Type B pancreatic cell (in vitro differentiated cells): Measurements from ENCODE around the gene SPON1. TPM values are rescaled to one million over a fixed set of nuclear protein-coding genes. Genes with fewer than 3 reads are reported as not detected.
"Not testable (repeated sequence)": the region's sequence is repeated elsewhere in the genome, so short reads cannot be mapped to it uniquely, and the experiment has no call there.

ENCODE experiments used
- DNase-seq: peaks from one replicate; pipeline ENCODE4 v3.0.0; 2021; ENCODE audit warnings: mixed read lengths; ENCODE audit not compliant: unreplicated experiment; ENCODE audit errors: extremely low spot score
- H3K27ac Mint-ChIP-seq: 2 replicates; pipeline ENCODE4 v1.8.0; 2021; ENCODE audit warnings: mild to moderate bottlenecking, mixed read lengths
- H3K27me3 Mint-ChIP-seq: 2 replicates; pipeline ENCODE4 v1.8.0; 2021; ENCODE audit warnings: mixed read lengths
- H3K36me3 Mint-ChIP-seq: 2 replicates; pipeline ENCODE4 v1.8.0; 2021; ENCODE audit warnings: mixed read lengths
- H3K4me1 Mint-ChIP-seq: one replicate; pipeline ENCODE4 v1.8.0; 2021; ENCODE audit warnings: mixed read lengths; ENCODE audit not compliant: unreplicated experiment
- H3K4me3 Mint-ChIP-seq: 2 replicates; pipeline ENCODE4 v1.8.0; 2021; ENCODE audit warnings: mild to moderate bottlenecking, mixed read lengths
- H3K9me3 Mint-ChIP-seq: 2 replicates; pipeline ENCODE4 v1.8.0; 2021; ENCODE audit warnings: mixed read lengths
- CTCF ChIP-seq: fragments of 200-600 bp; sonication (generic); conservative IDR thresholded peaks from 2 replicates; pipeline ENCODE4 v1.5.0; 2021; ENCODE audit warnings: antibody characterized with exemption, mild to moderate bottlenecking
- total RNA-seq: library from RNA; stranded (reverse); gene quantifications from 2 replicates; pipeline ENCODE4 v1.2.1, GENCODE V29; 2021; ENCODE audit warnings: low replicate concordance

The SPON1 gene
- total RNA-seq, 1 donor from 2014 or later: 31.7 TPM

GRCh38 chr11:14245444-14245843, 282.9 kb downstream of the SPON1 start:
- H3K4me1 Mint-ChIP-seq: peaks cover 11% of the 10 kb centered on the region

GRCh38 chr11:14248580-14248981, 286.1 kb downstream of the SPON1 start:
- no peaks in the 10 kb centered on the region for H3K9me3 Mint-ChIP-seq
- no peak overlapping the region for H3K27ac Mint-ChIP-seq
- peak; percentile 37 for TF ChIP-seq CTCF
- H3K36me3 Mint-ChIP-seq: no peaks in the 10 kb centered on the region
- H3K27me3 Mint-ChIP-seq: peaks cover 35% of the 10 kb centered on the region
- no peak overlapping the region for H3K4me3 Mint-ChIP-seq
- DNase-seq: no peak
- H3K4me1 Mint-ChIP-seq: peaks cover 11% of the 10 kb centered on the region

More at GRCh38 chr11:14245444-14245843, 282.9 kb downstream of the SPON1 start:
- Mint-ChIP-seq H3K9me3 (no peaks in the 10 kb centered on the region), H3K27ac (no peak overlapping the region), H3K4me3 (no peak overlapping the region), H3K27me3 (peaks cover 29% of the 10 kb centered on the region), H3K36me3 (no peaks in the 10 kb centered on the region)
- no peak for TF ChIP-seq CTCF
- no peak for DNase-seq

GRCh38 chr11:14249121-14249963, 286.8 kb downstream of the SPON1 start:
- no peaks in the 10 kb centered on the region for H3K36me3 Mint-ChIP-seq
- DNase-seq: no peak

GRCh38 chr11:14251754-14252153, 289.2 kb downstream of the SPON1 start:
- no peak for DNase-seq
- no peaks in the 10 kb centered on the region for H3K9me3 Mint-ChIP-seq

More at GRCh38 chr11:14249121-14249963, 286.8 kb downstream of the SPON1 start:
- Mint-ChIP-seq H3K27me3 (peaks cover 35% of the 10 kb centered on the region), H3K27ac (no peak overlapping the region), H3K9me3 (no peaks in the 10 kb centered on the region), H3K4me3 (no peak overlapping the region), H3K4me1 (peaks cover 11% of the 10 kb centered on the region)
- TF ChIP-seq CTCF: peak; percentile 95

GRCh38 chr11:14252501-14252900, 290.0 kb downstream of the SPON1 start:
- DNase-seq, H3K36me3 Mint-ChIP-seq, H3K4me3 Mint-ChIP-seq, H3K9me3 Mint-ChIP-seq, H3K27ac Mint-ChIP-seq: not testable (repeated sequence)
- H3K4me1 Mint-ChIP-seq: peaks cover 11% of the 10 kb centered on the region
- peaks cover 26% of the 10 kb centered on the region for H3K27me3 Mint-ChIP-seq

More at GRCh38 chr11:14251754-14252153, 289.2 kb downstream of the SPON1 start:
- Mint-ChIP-seq H3K27me3 (peaks cover 29% of the 10 kb centered on the region), H3K4me3 (no peak overlapping the region), H3K4me1 (peaks cover 11% of the 10 kb centered on the region), H3K27ac (no peak overlapping the region), H3K36me3 (no peaks in the 10 kb centered on the region)
- no peak for TF ChIP-seq CTCF

GRCh38 chr11:14253421-14253820, 290.9 kb downstream of the SPON1 start:
- peaks cover 22% of the 10 kb centered on the region for H3K27me3 Mint-ChIP-seq
- H3K36me3 Mint-ChIP-seq: peaks cover 1% of the 10 kb centered on the region
- H3K27ac Mint-ChIP-seq: no peak overlapping the region
- H3K4me1 Mint-ChIP-seq: peaks cover 14% of the 10 kb centered on the region
- no peaks in the 10 kb centered on the region for H3K9me3 Mint-ChIP-seq
- TF ChIP-seq CTCF: no peak
- DNase-seq: no peak
- H3K4me3 Mint-ChIP-seq: no peak overlapping the region
